NCI-H2196 treated with DMSO at 0.1 percent for 48 hours (cell line): ENCODE data around the gene UBE2L3.
"Not testable (repeated sequence)": the region's sequence is repeated elsewhere in the genome, so short reads cannot be mapped to it uniquely, and the experiment has no call there.

Experiments
- DNase-seq: peaks from one replicate; lab custom pipeline; 2025; ENCODE audit not compliant: unreplicated experiment; lab: John Stamatoyannopoulos, UW

UBE2L3 gene

DNA sequence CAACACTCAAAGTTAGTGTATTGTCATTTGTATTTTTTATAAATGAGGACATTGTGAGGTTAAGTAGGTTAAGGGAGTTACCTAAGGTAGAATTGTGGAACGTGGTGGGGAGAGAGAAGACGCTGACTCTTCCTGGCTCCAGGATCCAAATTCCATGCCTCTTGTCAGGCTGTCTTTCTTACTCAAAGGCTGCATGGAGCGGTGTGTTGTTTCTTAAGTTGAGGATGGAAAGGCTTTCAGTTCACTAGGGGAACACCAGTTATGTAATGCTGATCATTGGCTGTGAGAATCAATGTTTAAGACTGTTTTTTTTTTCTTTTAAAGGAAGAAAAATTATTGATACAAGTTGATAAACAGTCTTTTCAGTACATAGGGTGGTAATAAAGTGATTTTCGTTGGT lies 2.9 kb downstream of the UBE2L3 start:
- DNase-seq: no peak

DNA sequence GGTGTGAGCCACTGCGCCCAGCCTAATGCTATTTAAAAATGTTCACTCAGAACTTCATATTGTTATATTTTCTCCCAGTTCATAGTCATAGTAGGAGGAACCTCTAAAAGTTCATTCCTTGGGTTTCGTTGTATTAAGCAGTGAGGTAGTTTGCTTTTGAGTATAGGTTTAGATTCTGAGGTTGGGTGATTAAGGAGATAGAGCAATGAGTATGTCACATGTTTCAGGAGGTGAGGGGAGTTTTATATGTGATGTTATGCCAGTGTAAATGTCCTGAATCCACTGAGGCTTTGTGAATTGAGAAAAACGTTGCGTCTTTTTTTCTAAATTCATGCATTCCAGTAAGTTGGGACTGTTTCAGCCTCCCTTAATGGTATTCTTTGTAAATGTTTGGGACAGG lies 4.2 kb downstream of the UBE2L3 start:
- no peak for DNase-seq

DNA sequence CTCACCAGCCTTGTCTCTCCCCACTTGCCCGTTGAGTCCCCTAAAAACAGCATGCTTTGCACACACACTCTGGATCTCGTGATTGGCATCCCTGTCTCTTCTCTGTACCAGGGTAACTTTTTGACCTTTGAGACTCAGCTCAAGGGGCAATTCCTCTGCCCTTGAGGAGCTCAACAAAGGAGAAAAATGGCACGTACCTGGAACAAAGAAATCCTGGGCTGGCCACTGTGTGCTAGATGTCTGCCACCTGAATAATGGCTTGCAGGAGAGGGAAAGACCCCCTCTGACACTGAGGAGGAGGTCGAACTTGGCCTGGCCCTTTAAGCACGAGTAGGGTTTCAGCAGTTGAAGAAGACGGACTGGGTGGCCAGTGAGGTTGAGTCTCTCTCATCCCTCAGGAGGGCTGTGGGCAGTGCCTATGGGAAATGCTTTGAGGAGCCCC lies 5.8 kb downstream of the UBE2L3 start:
- DNase-seq: no peak

GRCh38 chr22:21573750-21574494 lies 6.4 kb downstream of the UBE2L3 start:
- DNase-seq: no peak

DNA sequence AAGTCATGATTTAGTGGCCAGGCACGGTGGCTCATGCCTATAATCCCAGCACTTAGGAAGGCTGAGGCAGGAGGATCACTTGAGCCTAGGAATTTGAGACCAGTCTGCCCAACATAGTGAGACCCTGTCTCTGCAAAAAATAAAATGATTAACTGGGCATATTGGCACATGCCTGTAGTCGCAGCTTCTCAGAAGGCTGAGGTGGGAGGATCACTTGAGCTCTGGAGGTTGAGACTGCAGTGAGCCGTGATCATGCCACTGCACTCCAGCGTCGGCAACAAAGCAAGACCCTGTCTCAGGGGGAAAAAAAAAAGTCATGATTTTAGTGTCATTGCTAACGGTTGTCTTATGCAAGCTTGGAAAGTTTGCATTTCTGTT lies 11.9 kb downstream of the UBE2L3 start:
- DNase-seq: no peak

GRCh38 chr22:21580623-21581007 lies 13.1 kb downstream of the UBE2L3 start:
- not testable (repeated sequence) for DNase-seq

- DNase-seq: not testable (repeated sequence)
Measured at GRCh38 chr22:21581009-21581713, 13.6 kb downstream of the UBE2L3 start.

DNA sequence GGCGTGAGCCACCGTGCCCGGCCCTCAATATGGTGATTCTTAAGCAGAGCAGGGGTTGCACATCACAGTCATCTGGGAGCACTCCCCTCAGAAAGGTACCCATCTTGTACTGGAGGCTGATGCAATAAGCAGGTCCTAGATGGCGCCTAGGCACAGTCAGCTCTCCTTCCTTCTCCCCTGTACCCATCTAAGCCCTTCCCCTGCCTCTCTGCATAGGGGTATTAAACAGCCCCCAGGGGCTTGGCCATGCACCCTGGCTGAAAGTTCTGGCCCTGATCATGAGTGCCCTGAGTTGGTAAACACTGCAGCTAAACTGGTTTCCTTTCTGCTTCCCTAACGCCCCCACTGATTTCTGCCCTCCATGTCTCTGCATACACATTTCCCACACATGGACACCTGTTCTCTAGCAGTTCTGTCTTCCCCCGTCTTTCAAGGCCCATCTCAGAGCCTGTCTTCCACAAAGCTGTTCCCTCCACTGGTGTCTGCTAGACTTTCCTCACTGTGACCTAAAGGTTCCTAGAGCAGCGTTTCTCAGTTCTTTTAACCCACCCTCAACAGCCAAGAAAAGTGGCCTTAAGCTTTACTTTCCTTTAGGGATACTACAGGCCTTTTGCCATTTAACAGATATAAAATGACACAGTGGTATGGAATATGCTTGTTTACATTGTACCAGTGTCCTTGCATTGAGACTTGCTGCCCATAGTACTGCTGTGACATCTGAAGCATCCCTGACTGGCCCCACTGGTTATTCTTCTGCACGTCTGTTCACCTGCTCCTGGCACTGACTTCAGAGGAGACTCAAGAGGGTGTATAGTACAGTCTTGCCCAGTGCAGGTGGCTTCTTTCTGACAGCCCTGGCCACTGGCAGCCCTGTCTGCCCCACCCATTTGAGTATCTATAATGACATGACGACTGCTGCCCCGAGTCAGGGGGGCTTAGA lies 15.6 kb downstream of the UBE2L3 start:
- no peak for DNase-seq

- DNase-seq: no peak
Measured at GRCh38 chr22:21585389-21585788, 17.9 kb downstream of the UBE2L3 start.

DNA sequence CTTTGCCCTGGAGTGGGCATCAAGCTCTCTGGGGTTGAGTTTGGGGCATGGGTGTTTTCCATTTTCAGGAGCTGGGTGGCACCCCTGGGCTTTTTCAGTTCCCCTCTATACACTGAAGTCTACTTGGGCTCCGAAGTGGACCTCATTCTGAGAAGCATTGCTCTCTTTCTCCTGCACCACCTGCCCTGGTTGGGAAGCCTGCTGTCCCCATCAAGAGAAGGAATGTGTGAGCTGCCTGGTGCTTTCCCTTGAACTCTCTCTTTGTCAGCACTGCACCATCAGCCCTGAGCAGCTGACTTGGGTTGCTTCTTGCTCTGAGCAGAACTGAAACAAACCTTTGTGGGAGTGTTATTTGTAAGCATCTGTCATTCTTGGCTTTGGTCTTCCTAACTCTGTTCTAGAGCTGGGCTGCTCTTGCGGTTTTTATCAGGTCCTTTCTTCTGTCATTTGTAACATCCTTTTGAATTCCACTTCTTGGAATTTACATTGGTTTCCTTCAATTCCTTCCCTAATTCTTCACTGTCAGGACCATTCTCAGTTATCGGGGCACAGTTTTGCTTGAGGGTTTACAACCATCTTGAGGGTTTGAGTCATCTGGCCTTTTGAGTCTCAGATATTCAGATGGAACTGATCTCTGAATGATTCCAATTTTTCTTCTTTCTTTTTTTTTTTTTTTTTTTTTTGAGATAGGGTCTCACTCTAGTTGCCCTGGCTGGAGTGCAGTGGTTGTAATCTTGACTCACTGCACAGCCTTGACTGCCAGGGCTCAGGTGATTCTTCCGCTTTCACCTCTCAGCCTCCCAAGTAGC lies 20.5 kb downstream of the UBE2L3 start:
- no peak for DNase-seq

DNA sequence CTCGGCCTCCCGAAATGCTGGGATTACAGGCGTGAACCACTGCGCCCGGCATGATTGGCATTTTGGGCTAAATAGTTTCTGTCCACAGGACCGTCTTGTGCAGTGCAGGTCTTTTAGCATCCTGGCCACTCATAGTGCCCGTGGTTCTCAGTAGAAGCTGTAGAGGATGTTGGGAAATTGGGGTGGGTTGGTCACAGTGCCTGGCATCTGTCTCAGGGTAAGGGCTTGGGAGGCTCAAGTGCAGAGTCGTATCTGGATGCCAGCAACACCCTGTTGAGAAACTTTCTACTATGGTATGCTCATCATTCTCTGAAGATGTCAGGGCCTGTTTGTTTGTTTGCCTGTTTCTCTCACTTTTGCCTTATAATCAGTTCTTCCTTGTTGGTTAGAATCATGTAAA lies 21.9 kb downstream of the UBE2L3 start:
- DNase-seq: no peak

GRCh38 chr22:21590809-21591641 lies 23.5 kb downstream of the UBE2L3 start:
- no peak for DNase-seq

- no peak for DNase-seq
Measured at GRCh38 chr22:21591695-21592094, 24.2 kb downstream of the UBE2L3 start.

GRCh38 chr22:21592422-21592821 lies 24.9 kb downstream of the UBE2L3 start:
- no peak for DNase-seq

DNA sequence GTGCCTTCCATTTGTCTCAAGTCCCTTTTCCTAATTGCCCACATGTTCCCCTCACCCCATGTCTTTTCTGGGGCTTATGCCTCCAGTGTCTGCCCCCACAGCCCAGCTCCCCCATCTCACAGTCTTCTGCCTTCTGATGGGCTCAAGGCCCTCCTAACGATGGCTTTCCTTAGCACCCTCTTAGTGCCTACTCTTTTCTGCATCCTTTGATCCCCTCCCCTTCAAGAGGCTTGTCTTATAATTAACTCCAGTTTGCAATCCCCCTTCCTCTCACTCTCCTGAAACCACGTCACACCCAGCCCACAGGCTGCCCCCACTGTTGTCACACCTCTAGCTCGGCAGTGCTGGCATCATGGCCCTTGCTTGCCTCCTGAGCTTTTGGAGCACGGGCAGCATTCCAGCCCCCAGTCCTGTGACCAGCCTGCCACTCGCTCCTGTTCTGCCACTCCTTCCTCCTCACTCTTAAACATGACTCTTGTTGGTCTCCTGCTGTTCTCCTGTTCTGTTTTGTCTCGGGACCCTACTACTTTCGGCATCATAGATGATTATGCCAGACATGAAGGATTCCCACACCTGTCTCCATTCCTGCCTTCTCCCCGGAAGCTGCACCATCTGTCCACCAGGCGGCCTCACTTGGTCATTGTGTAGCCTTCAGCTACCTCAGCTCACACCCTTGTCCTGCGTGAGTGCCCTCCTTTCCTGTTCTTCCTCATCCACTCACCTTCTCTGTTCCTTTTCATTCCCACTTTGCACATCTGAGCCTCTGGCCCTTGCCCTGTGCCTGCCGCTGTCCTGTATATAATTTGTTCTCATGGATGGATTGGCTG lies 26.1 kb downstream of the UBE2L3 start:
- no peak for DNase-seq

GRCh38 chr22:21594865-21595452 lies 27.4 kb downstream of the UBE2L3 start:
- DNase-seq: no peak

GRCh38 chr22:21596356-21597135 lies 29.0 kb downstream of the UBE2L3 start:
- not testable (repeated sequence) for DNase-seq

GRCh38 chr22:21598302-21598701 lies 30.8 kb downstream of the UBE2L3 start:
- DNase-seq: no peak
